Keratinocyte (primary cell): ENCODE measurements around the gene SLC38A3. TPM values are rescaled to one million over a fixed set of nuclear protein-coding genes. Genes with fewer than 3 reads are reported as not detected.

Source experiments
- DNase-seq: peaks from one replicate; pipeline ENCODE4 v3.0.0-alpha.2; 2011; ENCODE audit warnings: low read depth, missing footprints, low spot score
- FAIRE-seq: peaks from 2 replicates; lab custom pipeline; 2011; peaks lifted over from hg19 to GRCh38; lab: Jason Lieb, UNC
- H2AFZ ChIP-seq: 2 replicates; pipeline ENCODE4 v1.6.0; 2012; ENCODE audit warnings: low read length, control low read depth, inconsistent platforms; ENCODE audit not compliant: control insufficient read depth
- H3K27ac ChIP-seq: 2 replicates; pipeline ENCODE4 v1.5.1; 2011; ENCODE audit warnings: low read length; ENCODE audit not compliant: control insufficient read depth, insufficient read depth
- H3K27me3 ChIP-seq: 3 replicates; pipeline ENCODE4 v1.6.0; 2011; ENCODE audit warnings: low read length; ENCODE audit not compliant: control insufficient read depth, insufficient read depth; ENCODE audit errors: extremely low read depth
- H3K36me3 ChIP-seq, 2 experiments: 2 replicates in 1 of 2; 3 replicates in 1 of 2; pipeline ENCODE4 v1.5.1; 2011; ENCODE audit warnings: low read length in 2 of 2, mild to moderate bottlenecking in 1 of 2; ENCODE audit not compliant: control insufficient read depth in 2 of 2, insufficient read depth in 2 of 2; ENCODE audit errors: extremely low read depth in 1 of 2
- H3K4me1 ChIP-seq: 3 replicates; pipeline ENCODE4 v1.5.1; 2011; ENCODE audit warnings: low read length; ENCODE audit not compliant: control insufficient read depth, insufficient read depth; ENCODE audit errors: extremely low read depth
- H3K4me2 ChIP-seq: 3 replicates; pipeline ENCODE4 v1.6.0; 2011; ENCODE audit warnings: low read depth, low read length; ENCODE audit not compliant: control insufficient read depth, insufficient read depth; ENCODE audit errors: extremely low read depth
- H3K4me3 ChIP-seq, 3 experiments: fragments of 200-600 bp in 1 of 3; sonication (generic) in 1 of 3; 2 replicates in 2 of 3; 3 replicates in 1 of 3; pipeline ENCODE4 v1.5.1; 2011 to 2016; ENCODE audit warnings: low read length in 3 of 3, mild to moderate bottlenecking in 3 of 3, control low read depth in 2 of 3, inconsistent platforms in 1 of 3, low read depth in 1 of 3, mixed read lengths in 1 of 3, mixed run types in 1 of 3, moderate library complexity in 1 of 3; ENCODE audit not compliant: control insufficient read depth in 2 of 3, insufficient read depth in 2 of 3; ENCODE audit errors: extremely low read depth in 1 of 3
- H3K79me2 ChIP-seq: 2 replicates; pipeline ENCODE4 v1.6.0; 2012; ENCODE audit warnings: low read length; ENCODE audit not compliant: control insufficient read depth, insufficient read depth
- H3K9ac ChIP-seq: 3 replicates; pipeline ENCODE4 v1.6.0; 2011; ENCODE audit warnings: low read length; ENCODE audit not compliant: control insufficient read depth, insufficient read depth; ENCODE audit errors: extremely low read depth
- H3K9me1 ChIP-seq: 3 replicates; pipeline ENCODE4 v1.6.0; 2011; ENCODE audit warnings: low read length; ENCODE audit not compliant: control insufficient read depth, insufficient read depth; ENCODE audit errors: extremely low read depth
- H3K9me3 ChIP-seq: 2 replicates; pipeline ENCODE4 v1.5.1; 2012; ENCODE audit warnings: low read depth, low read length; ENCODE audit not compliant: control insufficient read depth
- H4K20me1 ChIP-seq: 3 replicates; pipeline ENCODE4 v1.6.0; 2011; ENCODE audit warnings: low read length; ENCODE audit not compliant: control insufficient read depth, insufficient read depth; ENCODE audit errors: extremely low read depth
- CTCF ChIP-seq, 3 experiments: IDR thresholded peaks in 1 of 3; conservative IDR thresholded peaks in 1 of 3; optimal IDR thresholded peaks in 1 of 3; 2 replicates in 2 of 3; 3 replicates in 1 of 3; pipeline versions ENCODE3 to v1.5.1; 2011; ENCODE audit warnings: low read length in 3 of 3, mild to moderate bottlenecking in 3 of 3, moderate library complexity in 2 of 3, control low read depth in 1 of 3, inconsistent platforms in 1 of 3; ENCODE audit not compliant: insufficient read depth in 2 of 3; ENCODE audit errors: extremely low read depth in 1 of 3
- EZH2 ChIP-seq: IDR thresholded peaks from one replicate; pipeline ENCODE4 v1.6.1; 2012; ENCODE audit warnings: inconsistent platforms, mild to moderate bottlenecking, low read length, moderate library complexity
- dilution Hi-C: fragments of 300-500 bp; cut with MboI; formaldehyde crosslinking; loops from one replicate; pipeline ENCODE4 v1.7.0; 2020; ENCODE audit warnings: low sequenced_read_pairs; ENCODE audit not compliant: extremely low pct_ligation_motif_present
- polyA plus RNA-seq, 5 experiments: library from polyadenylated mRNA; depleted of rRNA in 3 of 5; stranded (reverse) in 3 of 5; stranded (forward) in 1 of 5; unstranded in 1 of 5; fragments of >200 nt; gene quantifications; 1 replicate in 1 of 5; 2 replicates in 3 of 5; 3 replicates in 1 of 5; pipeline versions ENCODE4 v1.2.1 to v1.2.3, GENCODE V29; 2011 to 2012; ENCODE audit warnings: missing spikeins in 2 of 5, low read depth in 1 of 5, low replicate concordance in 1 of 5

SLC38A3 gene
- polyA plus RNA-seq, 1 donor (not counting 4 experiments of a cell fraction or from before 2014, with no cell fraction given), result not detected

DNA sequence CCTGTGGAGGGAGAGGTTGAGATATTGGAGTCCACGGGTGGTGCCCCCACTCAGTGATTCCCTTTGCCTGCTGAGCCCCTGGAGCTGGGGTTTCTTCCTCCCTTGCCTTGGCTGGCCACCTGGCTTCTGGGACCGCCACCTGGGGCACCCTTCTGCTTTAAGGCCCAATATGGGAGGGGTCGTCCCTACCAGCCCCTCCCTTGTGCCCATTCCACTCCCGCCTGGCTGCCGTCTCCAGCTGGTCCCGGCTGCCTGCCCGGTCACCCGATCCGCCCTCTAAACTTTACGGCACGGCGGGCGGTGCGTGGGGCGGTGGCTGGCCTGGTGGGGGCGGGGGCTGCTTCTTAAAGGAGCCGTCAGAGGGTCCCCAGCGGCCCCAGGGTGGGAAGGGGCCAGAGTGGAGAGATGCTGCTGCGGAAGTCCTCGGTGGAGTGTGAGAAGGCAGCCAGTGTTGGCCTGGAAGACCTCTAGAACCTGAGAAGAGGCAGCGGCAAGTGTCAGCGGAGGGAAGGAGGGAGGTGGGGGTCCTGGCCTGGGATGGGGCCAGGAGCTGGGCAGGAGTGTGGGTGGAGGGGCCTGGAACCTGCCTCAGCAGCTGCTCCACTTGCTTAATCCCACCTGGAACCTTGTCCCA lies 62.3 kb downstream of the SLC38A3 start:
- TF ChIP-seq CTCF (optimal IDR thresholded peaks at IDR 0.05 in 1 of 3, IDR thresholded peaks at IDR 0.05 in 1 of 3, conservative IDR thresholded peaks at IDR 0.05 in 1 of 3; ENCODE audit: extremely low read depth in 1 of 3, insufficient read depth in 2 of 3, low read length in 3 of 3), result no peak
- TF ChIP-seq EZH2, result no peak
- Histone ChIP-seq H3K4me1 (peaks cover 33% of the 10 kb centered on the region), H3K27ac (no peak overlapping the region), H3K27me3 (peaks cover 3% of the 10 kb centered on the region), H3K36me3 (no peaks in the 10 kb centered on the region), H3K4me2 (no peak overlapping the region), H3K9me1 (peaks cover 2% of the 10 kb centered on the region), H3K79me2 (no peaks in the 10 kb centered on the region), H3K9me3 (no peaks in the 10 kb centered on the region), H4K20me1 (no peaks in the 10 kb centered on the region), H2AFZ (no peak overlapping the region), H3K9ac (no peak overlapping the region), H3K4me3 (no peak overlapping the region)
- dilution Hi-C loops, result no loop called here
- no peak for DNase-seq
- FAIRE-seq, result no peak

DNA sequence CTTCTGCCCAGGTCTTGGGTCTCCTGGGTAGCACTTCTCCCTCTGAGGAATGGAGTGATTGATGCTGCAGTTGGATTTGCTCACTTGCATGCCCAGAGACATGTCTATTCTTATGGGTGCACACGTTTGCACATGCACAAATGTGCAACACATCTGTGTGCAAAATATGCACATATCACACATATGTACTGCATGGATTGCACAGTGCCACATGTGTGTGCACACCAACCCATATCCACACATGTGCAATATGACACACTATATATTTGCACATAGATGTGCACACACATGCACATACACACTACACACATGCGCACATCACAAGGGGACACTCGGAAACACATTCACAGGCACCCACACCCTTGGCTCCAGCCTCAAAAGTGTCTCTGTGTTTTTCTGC lies 63.2 kb downstream of the SLC38A3 start:
- Histone ChIP-seq H2AFZ (no peak overlapping the region), H3K9me3 (no peaks in the 10 kb centered on the region), H3K9me1 (peaks cover 2% of the 10 kb centered on the region), H3K4me1 (peaks cover 36% of the 10 kb centered on the region), H3K79me2 (no peaks in the 10 kb centered on the region), H3K4me3 (no peak overlapping the region), H3K9ac (no peak overlapping the region), H4K20me1 (no peaks in the 10 kb centered on the region), H3K27ac (no peak overlapping the region), H3K36me3 (no peaks in the 10 kb centered on the region), H3K4me2 (no peak overlapping the region), H3K27me3 (peaks cover 7% of the 10 kb centered on the region)
- dilution Hi-C loops, result no loop called here
- FAIRE-seq (no peak), DNase-seq (no peak)
- TF ChIP-seq EZH2 (no peak), CTCF (optimal IDR thresholded peaks at IDR 0.05 in 1 of 3, IDR thresholded peaks at IDR 0.05 in 1 of 3, conservative IDR thresholded peaks at IDR 0.05 in 1 of 3; ENCODE audit: extremely low read depth in 1 of 3, insufficient read depth in 2 of 3, low read length in 3 of 3) (no peak)
